Measurements from ENCODE around the gene MESD.
A peak's percentile ranks its signal among the peaks of the same experiment; 100 is the strongest.

Gene MESD

DNA sequence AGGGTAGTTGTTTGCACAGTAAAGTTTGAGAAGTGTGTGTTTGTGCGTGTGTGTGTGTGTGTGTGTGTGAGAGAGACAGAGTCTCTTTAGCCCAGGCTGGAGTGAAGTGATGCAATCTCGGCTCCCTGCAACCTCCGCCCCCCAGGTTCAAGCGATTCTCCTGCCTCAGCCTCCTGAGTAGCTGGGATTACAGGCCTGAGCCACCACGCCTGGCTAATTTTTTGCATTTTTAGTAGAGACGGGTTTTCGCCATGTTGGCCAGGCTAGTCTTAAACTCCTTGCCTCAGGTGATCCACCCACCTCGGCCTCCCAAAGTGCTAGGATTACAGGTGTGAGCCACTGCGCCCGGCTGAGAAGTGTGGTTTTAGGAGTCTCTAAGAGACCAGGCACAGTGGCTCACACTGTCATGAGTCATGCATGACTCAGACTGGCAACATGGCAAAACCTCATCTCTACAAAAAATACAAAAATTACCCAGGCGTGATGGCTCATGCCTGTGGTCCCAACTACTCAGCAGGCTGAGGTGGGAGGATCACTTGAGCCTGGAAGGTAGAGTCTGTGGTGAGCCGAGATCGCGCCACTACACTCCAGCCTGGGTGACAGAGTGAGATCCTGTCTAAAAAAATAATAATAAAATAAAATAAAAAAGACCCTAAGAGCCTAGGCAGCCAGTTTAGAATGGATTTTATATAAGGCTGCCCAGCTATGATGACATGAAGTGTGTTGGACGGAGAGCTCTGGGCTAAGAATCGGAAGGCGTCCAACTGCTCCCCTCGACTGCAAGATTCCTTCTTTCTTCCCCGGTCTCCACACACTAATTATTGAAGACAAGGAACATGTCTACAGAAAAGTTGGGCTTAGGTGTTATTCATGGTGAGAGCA, 33.8 kb downstream of the MESD start:
- peak; percentile 89 for DNase-seq

- DNase-seq, result no peak
Measured at GRCh38 chr15:80953953-80954778, 35.5 kb downstream of the MESD start.

- no peak for DNase-seq
Measured at GRCh38 chr15:80953001-80953952, 36.3 kb downstream of the MESD start.

DNA sequence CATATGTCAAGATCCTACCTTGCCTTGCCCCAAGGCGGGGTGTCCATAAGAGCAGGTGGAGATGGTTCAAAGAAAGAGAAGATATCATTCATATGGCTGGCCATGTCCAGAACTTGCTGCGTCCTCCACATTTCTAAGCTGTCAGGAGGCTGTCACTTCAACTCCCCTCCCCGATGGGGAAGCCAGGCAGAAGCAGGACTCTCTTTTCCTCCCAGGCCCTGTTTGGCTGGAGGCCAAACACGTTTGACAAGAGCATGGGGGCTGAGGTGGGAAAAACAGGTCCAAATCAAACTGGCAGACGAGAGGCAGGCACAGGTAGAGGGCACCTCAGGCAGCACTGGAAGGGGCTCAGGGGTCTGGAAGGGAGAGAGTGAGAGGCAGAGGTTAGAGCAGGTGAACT, 37.7 kb downstream of the MESD start:
- DNase-seq, result no peak

GRCh38 chr15:80950291-80951078, 39.1 kb downstream of the MESD start:
- no peak for DNase-seq

DNA sequence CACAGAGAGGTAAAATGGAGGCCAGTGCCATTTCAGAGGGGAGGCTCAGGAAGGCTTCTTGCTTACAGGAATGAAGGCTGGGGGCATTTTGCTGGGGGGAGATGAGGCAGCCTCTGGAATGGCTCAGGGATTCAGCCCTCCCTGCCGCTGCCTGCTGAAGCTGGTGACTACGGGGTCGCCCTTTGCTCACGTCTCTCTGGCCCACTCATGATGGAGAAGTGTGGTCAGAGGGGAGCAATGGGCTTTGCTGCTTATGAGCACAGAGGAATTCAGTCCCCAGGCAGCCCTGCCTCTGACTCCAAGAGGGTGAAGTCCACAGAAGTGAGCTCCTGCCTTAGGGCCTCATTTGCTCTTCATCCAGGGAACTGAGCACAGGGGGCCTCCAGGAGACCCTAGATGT, 39.9 kb downstream of the MESD start:
- no peak for DNase-seq

DNA sequence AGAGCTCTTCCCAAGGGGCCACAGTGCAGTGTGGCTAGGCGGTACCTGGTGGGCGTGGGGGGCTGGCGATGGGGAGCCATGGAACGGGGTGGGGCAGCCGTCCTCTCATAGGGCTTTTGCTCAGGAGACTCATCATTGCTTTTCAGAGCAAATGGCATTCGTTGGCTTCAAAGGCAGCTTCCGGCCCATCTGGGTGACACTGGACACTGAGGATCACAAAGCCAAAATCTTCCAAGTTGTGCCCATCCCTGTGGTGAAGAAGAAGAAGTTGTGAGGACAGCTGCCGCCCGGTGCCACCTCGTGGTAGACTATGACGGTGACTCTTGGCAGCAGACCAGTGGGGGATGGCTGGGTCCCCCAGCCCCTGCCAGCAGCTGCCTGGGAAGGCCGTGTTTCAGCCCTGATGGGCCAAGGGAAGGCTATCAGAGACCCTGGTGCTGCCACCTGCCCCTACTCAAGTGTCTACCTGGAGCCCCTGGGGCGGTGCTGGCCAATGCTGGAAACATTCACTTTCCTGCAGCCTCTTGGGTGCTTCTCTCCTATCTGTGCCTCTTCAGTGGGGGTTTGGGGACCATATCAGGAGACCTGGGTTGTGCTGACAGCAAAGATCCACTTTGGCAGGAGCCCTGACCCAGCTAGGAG, 40.8 kb downstream of the MESD start:
- DNase-seq, result no peak

GRCh38 chr15:80946576-80946975, 43.0 kb downstream of the MESD start:
- no peak for DNase-seq

DNA sequence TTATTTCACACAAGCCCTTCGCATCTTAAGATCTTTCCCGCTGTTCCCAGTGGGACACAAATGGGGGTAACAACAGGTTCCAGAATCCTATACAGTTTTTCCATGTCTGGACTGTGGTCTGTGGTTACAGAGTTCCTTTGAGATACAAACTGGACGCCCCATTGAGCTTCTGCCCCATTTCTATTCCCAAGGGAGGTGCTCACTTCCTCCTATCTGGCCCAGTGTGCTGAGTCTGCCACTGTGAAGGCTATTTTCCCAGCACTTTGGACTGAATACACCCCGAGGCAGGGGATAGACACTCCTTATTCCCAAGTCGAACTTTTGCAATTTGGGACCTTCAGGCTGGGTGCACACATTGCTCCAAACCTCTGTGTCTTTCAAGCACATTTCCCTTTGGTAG, 44.0 kb downstream of the MESD start:
- no peak for DNase-seq

DNA sequence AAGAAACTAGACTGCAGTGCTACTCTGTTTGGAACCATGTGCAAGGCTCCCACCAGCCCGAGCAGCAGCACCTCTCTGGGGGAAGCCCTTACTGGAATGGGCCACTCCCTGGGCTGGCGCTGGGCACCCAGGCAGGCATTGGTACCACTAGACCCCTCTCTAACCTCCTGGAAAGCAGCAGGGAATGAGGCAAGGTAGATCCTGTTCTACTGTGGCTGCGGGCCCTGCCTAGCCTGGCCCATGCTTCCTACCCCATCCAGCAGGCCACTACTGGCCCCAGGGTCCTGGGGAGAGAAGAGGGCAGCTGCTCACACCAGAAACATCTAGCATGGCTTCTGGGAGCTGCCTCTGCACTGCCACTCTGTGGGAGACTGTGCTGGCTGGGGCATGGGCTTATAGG, 44.8 kb downstream of the MESD start:
- DNase-seq, result no peak

GRCh38 chr15:80942746-80943565, 46.7 kb downstream of the MESD start:
- DNase-seq, result peak; percentile 22

DNA sequence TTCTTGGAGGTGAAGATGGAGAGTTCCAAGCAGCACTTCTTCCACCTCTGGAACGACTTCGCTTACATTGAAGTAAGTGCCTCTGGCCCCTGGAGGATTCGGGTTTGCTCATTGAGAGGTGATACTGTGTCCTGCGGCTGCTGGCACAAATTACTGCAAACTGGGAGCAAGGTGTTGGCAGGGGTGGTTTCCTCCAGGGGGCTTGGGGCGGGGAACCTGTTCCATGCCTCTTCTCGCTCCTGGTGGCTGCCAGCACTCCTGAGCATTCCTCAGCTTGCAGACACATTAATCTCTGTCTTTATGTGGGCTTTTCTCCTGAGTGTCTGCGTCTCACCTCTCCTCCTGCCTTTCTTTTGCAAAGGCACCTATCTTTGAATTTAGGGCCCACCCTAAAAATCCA, 47.4 kb downstream of the MESD start:
- DNase-seq, result no peak

DNA sequence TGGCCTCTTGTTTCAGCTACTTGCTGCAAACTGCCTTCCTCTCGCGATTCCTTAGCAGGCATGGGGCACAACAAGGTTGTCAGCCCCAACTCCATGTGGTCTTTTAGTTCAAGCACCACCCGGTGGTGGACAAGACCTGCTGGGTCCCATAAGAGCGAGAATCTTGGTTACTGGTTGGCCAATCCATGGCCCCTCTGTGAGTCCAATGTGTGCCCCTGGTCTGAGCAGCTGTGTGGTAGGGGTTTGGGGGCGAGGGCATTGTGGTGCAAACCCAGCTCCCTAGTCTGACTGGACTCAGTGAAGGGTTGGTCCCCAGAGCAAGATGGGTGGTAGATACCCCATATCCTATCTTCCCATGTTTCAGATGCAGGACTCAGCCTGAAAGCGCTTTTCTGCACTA, 48.8 kb downstream of the MESD start:
- DNase-seq, result no peak

DNA sequence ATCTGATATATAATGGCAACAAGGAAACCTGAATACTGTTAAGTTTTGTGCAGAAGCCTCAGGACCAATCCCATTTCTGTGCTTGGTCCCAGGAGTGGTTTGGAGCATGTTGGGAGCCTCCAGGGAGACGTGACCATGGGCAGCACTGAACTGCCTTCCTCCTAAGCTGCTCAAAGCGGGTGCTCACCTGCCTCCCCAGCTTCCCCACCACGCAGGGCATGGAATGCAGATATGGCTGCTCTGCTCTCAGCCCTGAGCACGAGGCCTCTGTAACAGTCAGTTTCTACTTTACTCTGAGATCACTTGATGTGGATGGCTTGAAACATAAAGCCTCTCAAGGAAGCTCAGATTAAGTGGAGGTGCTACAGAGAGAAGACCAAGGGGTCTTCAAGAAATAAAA, 49.3 kb downstream of the MESD start:
- no peak for DNase-seq

DNA sequence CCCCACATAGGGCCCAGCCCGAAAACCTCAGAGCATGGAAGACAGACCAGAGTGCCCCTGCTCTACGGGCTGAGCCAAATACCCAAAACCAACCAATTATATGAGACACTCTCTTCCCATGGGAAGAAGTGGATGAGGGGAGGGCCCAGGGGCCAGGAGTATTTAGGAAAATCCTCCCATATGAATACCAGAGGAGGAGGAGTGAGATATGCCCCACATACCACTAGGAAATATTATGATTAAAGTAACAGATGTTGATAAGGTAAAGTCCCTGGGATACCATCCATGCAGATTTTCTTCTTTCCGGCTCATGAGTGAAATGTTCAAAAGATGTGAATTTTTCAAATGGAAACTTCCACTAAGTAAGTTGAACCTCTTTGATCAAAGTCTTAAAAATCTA, 50.4 kb downstream of the MESD start:
- DNase-seq, result no peak

DNA sequence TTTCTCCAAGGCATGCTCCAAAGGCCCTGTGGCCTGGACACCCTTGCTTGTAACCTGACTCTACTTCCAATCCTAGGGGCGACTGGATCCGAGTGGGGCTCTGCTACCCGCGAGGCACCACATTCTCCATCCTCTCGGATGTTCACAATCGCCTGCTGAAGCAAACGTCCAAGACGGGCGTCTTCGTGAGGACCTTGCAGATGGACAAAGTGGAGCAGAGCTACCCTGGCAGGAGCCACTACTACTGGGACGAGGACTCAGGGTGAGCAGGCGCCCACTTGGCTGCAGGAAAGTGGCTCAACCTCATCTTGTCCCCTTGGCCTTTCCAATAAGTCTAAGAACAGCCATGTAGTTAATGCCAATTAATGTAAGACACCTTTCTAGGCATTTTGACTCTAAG, 51.9 kb downstream of the MESD start:
- no peak for DNase-seq

DNA sequence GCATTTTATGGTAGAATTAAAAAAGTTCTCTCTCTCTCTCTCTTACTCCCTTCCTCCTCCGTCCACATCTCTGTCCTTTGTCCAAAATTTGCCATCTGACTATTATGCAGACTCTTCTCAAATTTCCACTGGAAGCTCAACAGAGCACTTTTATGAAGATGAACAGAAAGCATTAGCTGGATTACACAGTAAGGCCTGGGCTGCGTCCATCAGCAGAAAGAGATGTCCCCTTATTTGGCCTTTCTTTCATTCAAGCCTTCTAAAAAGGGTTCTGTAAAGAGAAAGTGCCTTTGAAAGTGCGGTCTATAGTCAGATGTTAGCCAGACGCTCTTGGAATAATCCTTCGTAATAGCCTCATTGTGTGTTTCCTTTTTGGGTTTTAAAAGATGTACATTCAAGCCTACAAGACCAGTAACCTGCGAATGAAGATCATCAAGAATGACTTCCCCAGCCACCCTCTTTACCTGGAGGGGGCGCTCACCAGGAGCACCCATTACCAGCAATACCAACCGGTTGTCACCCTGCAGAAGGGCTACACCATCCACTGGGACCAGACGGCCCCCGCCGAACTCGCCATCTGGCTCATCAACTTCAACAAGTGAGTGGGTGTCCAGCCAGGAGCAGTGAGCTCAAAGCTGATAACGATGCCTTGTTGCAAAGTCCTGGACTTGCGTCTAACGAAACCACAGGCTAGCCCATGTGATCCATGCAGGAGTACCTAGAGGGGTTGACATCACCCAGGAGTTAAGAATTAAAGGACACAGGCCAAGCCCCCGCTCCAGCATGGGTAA, 53.1 kb downstream of the MESD start:
- no peak for DNase-seq

DNA sequence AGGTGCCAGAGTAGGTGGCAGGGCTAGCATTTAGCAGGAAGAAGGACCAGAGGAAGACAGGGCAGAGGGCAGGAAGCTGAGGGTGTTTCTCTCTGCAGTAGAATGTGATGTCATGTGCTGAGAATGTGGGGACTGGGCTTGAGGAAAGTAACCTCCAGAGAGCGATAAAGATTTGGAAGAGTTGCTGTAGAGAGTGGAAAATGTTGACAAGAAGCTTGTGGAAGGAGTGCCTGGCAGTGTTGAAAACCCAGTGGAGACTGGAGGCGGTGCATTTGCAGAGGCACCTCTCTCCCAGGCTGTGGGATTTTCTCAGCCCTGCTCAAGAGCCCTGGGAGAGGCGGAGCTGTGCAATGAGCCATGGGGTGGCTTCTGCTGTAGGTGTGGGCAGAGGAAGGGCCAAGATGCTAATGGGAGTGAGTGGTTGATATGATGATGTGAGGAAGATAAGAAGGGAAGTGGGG, 54.8 kb downstream of the MESD start:
- DNase-seq, result peak; percentile 69

GRCh38 chr15:80932989-80933388, 56.6 kb downstream of the MESD start:
- no peak for DNase-seq

- no peak for DNase-seq
Measured at GRCh38 chr15:80932513-80932815, 57.2 kb downstream of the MESD start.
